Right renal cortex interstitium (tissue), 3 donors: ENCODE measurements around the gene PLCL2. TPM values are rescaled to one million over a fixed set of nuclear protein-coding genes. Genes with fewer than 3 reads are reported as not detected.

ENCODE experiments used
- DNase-seq, 3 donors: peaks; one replicate each; pipeline ENCODE4 v3.0.0-alpha.2; 2013; ENCODE audit warnings: low read depth in 3 of 3, low spot score in 2 of 3
- polyA plus RNA-seq, 3 donors: library from polyadenylated mRNA; unstranded; fragments of 120-200 nt; gene quantifications; one replicate each; pipeline ENCODE4 v1.2.1, GENCODE V29; 2013; ENCODE audit not compliant: insufficient read length in 3 of 3

PLCL2 gene
- polyA plus RNA-seq, 3 donors: 16.0 to 16.6 (median 16.6) TPM

DNA sequence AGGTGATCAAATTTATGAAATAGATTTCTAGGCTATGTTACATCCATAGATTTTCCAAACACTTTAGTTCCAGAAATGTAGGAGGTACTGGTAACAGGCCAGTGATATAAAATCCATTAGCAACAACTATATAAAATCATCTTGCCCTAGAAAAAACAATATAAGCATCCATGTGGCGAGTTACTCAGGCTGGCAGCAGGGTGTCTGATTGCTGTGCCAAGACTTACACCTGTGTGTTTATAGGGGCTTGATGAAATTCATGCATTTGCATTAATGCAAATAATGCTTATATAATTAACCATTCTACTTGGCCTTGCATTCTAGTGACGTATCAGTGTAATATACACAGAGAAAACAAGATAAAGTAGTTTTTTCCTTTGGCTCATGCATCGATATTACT lies 153.4 kb downstream of the PLCL2 start:
- DNase-seq: no peak

DNA sequence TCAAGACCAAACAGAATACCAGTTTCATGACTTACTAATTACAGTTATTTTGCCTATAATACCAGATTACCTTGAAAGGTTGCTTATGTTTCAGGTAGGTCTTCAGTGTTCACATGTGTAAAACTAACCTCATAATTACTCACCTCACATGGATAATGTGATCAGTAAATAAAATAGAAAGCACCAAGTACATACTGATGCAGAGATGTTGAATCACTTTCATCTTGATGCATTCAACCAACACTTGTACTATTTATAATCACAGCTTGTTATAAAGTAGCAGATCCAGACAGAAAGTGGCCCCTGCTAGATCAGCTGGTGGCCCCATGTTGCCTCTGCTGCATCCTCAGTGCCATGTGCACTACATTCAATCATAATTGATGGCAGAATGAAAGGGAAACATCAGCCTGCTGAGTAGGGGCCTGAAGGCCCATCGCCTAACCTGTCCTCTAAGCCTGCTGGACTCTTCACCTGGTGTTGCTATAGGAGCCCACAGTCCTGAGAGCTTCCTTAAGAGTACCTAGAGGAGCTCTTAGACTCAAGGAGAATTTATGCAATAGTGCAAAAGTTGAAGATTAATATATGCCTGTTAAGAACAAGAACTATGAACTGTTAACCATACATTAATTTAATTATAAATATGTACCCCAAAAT lies 154.3 kb downstream of the PLCL2 start:
- DNase-seq: no peak

DNA sequence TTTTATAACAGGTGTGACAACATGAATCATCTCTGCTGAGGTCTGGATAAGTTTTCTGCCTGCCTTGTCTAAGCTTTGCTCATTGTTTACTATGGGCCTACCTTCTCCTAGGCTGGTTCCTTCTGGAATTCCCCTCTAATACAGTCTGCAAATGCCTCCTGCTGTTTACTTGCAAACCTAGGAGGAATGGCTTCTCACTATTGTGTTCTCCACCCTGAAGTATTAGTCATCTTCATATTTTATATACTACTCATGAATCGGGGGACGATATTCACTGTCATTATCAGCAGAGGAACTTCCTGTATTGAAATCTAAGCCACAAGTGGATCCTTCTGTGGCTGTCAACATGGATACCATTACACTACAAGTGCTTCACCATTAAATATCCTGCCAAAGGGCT lies 154.8 kb downstream of the PLCL2 start:
- no peak for DNase-seq

GRCh38 chr3:17040322-17040989 lies 155.7 kb downstream of the PLCL2 start:
- no peak for DNase-seq

GRCh38 chr3:17040990-17041377 lies 156.2 kb downstream of the PLCL2 start:
- DNase-seq: no peak

- no peak for DNase-seq
These were observed 160.1 kb downstream of the PLCL2 start for GRCh38 chr3:17044855-17045254.

GRCh38 chr3:17045705-17046104 lies 160.9 kb downstream of the PLCL2 start:
- no peak for DNase-seq

GRCh38 chr3:17046623-17047022 lies 161.9 kb downstream of the PLCL2 start:
- no peak for DNase-seq

DNA sequence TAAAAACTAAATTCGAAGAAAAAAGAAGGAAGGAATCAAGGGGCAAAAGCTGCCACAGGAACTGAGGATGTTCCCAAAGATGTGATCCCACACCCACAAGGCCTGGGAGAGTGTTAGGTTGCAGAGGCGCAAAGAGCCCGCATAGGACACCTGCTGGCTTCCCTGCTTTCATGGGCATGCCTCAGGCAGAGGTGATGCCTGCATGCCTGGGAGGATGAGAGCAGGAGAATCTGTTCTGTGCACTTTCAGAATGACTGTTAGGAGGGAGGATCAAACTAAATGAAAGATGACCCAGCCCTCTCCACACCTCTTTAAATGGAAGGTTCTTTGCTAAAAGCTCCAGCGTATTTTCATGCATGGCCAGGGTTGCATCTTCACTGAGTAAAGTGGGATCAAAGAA lies 162.4 kb downstream of the PLCL2 start:
- no peak for DNase-seq

DNA sequence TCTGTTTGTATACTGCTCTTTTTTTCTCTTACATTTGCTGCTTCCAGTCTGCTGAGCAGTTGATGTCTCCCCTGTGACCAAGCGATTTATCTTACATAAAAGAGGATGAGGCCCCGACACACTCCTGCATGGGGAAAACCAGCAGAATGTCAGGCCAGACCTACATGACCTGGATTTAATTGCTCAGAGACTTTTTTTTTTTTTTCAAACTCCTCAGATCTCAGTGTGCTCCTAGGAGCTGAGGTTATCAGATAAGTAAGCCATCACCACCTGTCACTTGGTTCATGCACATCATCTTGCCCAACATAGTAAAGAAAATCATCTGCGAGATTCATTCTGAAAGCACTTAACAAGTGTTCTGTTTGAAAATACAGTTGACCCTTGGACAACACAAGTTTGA lies 163.1 kb downstream of the PLCL2 start:
- DNase-seq: no peak

DNA sequence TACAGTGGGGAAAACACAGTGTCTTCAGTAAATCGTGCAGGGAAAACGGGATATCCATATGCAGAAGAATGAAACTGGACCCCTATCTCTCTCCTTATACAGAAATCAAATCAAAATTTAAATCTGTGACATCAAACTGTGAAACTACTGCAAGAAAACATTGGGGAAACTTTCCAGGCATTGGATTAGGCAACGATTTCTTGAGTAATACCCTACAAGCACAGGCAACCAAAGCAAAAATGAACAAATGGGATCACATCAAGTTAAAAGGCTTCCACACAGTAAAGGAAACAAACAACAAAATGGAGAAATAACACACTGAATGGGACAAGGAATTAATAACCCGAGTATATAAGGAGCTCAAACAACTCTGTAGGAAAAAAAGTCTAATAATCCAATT lies 165.3 kb downstream of the PLCL2 start:
- DNase-seq: no peak

DNA sequence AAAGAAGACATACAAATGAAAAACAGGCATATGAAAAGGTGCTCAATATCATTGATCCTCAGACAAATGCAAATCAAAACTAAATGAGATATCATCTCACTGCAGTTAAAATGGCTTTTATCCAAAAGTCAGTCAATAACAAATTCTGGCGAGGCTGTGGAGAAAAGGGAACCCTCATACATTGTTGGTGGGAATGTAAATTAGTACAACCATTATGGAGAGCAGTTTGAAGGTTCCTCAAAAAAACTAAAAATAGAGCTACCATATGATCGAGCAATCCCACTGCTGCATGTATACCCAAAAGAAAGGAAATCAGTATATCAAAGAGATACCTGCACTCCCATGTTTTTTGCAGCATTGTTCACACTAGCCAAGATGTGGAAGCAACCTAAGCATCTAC lies 165.8 kb downstream of the PLCL2 start:
- no peak for DNase-seq

DNA sequence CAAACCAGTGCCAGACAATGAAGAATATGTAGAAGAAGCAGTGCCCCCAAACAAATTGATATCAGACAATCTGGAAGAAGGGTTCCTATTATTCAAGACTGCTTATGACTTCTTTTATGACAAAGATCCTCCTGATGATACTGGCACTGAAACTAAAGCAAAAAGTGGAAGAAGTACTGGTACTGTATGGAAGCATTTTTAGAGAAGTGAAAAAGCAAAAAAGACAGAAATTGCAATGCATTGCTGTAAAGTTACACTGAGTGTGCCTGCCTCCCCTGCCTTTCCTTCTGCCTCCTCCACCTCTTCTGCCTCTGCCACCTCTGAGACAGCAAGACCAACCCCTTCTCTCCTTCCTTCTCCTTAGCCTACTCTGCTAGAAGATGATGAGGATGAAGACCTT lies 167.6 kb downstream of the PLCL2 start:
- DNase-seq: no peak

DNA sequence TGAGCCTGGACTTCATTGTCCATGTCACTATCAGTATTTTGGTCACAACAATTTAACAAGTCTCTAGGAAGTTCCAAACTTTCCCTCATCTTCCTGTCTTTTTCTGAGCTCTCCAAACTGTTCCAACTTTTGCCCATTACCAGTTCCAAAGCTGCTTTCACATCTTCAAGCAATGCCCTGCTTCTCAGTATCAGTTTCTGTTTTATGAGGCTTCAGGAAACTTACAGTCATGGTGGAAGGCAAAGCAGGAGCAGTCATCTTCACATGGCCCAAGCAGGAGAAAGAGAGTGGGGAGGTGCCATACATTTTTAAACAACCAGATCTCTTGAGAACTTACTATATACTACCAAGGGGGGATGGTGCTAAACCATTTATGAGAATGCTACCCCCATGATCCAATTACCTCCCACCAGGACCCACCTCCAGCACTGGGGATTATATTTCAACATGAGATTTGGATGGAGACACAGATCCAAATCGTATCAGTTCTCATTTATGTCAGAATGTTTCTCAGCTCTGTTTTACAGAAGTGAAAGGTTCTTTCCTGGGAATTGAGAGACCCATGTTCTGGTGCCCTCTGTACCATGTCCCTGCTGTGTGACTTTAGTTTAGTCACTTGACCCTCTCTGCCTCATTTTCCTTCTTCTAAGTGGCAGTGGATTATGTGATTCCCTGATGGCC lies 169.7 kb downstream of the PLCL2 start:
- no peak for DNase-seq

DNA sequence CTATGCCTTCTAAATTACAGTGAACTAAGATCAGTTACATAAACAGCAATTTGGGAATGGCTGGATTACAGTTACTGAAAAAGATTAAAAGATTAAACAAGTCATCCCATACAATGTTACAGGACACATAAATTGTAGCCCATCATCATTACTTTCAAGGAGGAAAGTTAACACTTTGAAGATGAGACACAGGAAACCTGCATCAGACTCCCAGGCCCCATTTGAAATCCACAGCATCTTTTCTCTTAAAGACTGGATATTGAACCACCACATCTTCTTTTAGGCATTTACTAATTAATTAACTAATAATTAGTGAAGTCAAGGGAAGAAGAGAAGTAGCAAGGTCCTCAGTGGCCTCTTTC lies 170.2 kb downstream of the PLCL2 start:
- DNase-seq: no peak

- no peak for DNase-seq
These were observed 170.9 kb downstream of the PLCL2 start for GRCh38 chr3:17055374-17056276.

GRCh38 chr3:17057321-17057720 lies 172.6 kb downstream of the PLCL2 start:
- no peak for DNase-seq

DNA sequence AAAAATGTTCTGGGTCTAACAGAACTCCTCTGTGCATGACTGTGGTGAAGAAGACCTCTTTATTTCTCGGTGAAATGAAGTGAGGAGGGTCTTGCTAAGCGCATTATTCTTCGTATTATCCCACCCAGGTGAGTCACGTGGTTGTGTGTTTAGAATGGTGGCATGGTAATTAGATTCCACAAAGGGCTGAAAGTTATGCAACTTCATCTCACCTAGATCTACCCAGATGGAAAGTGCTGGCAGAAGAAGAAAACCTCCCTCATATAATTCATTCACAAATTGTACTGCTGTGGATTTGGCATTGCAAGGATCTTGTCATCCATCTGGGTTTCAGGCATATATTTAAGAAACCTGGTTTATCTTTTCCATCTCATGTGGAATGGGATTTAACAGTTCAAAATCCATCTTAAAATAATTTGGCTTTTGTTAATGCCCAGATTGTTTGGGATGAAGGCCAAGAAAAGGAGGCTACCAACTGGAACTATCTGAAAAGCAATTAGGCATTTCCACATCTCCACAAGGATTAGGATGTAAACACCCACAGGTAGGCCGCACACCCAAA lies 175.3 kb downstream of the PLCL2 start:
- no peak for DNase-seq

- DNase-seq: no peak
These were observed 176.2 kb downstream of the PLCL2 start for GRCh38 chr3:17061005-17061404.

DNA sequence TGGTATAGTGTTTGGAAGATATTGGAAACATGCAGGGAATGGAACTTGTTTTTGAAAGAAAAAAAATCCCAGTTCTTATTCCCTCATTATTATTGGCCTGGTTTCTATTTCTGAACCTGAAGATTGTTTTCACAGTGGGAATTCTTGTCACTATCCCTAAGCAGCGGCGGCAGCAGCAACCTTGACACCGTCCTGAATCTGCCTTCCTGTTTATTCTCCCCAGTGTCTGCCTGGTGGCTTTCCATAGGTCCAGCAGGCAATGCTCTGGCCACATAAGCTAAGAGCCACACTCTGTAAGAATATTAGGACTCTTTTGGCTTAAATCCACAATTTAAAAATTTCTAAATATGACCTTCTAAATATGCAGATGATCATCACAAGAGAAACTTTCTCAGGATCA lies 178.0 kb downstream of the PLCL2 start:
- no peak for DNase-seq

- no peak for DNase-seq
These were observed 178.8 kb downstream of the PLCL2 start for GRCh38 chr3:17063596-17063995.
